Placental pericyte (primary cell): ENCODE results near the gene GPT2. TPM values are rescaled to one million over a fixed set of nuclear protein-coding genes. Genes with fewer than 3 reads are reported as not detected.

Experiments
- small RNA-seq: library from RNA; depleted of rRNA; stranded (forward); fragments of <200 nt; gene quantifications from one replicate; pipeline ENCODE3, GENCODE V24; 2012; ENCODE audit warnings: low replicate concordance
- total RNA-seq: library from RNA; depleted of rRNA; stranded (reverse); fragments of >200 nt; gene quantifications from 2 replicates; pipeline ENCODE4 v1.2.3, GENCODE V29; 2012

The GPT2 gene, protein sequence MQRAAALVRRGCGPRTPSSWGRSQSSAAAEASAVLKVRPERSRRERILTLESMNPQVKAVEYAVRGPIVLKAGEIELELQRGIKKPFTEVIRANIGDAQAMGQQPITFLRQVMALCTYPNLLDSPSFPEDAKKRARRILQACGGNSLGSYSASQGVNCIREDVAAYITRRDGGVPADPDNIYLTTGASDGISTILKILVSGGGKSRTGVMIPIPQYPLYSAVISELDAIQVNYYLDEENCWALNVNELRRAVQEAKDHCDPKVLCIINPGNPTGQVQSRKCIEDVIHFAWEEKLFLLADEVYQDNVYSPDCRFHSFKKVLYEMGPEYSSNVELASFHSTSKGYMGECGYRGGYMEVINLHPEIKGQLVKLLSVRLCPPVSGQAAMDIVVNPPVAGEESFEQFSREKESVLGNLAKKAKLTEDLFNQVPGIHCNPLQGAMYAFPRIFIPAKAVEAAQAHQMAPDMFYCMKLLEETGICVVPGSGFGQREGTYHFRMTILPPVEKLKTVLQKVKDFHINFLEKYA
- 17.3 and 17.5 TPM in 2 replicates for total RNA-seq

DNA sequence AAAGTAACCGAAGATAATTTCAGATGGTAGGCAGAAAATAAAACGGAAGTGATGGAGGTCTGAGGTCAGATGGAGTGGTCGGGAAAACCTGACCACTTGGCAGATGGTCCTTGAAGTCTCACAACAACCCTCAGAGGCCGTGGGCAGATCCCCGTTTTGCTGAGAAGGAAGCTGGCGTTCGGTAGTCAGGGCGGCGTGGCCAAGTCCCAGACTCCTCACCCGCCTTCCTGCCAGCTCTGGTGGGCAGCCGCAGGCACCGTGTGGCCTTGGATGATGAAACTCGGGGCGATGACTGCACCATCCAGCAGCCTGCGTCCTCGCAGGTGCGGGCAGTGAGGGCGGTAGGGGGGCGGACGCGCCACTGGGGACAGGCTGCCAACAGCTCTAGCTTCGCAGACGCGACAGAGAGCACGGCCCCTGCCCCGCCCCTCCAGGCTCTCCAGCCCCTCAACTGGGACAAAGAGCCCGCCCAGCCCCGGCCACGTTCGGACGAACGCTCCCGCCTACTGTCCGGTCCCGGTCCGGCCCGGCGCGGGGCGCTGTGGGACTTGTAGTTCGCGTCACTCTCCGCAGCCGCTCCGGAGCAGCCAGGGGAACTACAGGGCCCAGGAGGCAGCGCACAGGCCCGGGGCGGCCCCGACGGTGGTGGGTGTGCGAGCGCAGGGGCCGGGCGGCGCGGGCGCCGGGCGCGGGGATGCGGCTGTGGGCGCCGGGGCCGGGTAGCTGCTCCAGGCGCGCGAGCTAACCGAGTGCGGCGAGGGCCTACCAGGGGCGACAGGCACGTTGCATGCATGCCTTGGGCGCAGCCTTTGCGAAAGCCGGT, at the start of gene GPT2:
Gene GPT2, plus strand, starts transcription at position 673 of the 823 bp plus-strand sequence. CDS start 354 bp downstream, outside the sequence.

DNA sequence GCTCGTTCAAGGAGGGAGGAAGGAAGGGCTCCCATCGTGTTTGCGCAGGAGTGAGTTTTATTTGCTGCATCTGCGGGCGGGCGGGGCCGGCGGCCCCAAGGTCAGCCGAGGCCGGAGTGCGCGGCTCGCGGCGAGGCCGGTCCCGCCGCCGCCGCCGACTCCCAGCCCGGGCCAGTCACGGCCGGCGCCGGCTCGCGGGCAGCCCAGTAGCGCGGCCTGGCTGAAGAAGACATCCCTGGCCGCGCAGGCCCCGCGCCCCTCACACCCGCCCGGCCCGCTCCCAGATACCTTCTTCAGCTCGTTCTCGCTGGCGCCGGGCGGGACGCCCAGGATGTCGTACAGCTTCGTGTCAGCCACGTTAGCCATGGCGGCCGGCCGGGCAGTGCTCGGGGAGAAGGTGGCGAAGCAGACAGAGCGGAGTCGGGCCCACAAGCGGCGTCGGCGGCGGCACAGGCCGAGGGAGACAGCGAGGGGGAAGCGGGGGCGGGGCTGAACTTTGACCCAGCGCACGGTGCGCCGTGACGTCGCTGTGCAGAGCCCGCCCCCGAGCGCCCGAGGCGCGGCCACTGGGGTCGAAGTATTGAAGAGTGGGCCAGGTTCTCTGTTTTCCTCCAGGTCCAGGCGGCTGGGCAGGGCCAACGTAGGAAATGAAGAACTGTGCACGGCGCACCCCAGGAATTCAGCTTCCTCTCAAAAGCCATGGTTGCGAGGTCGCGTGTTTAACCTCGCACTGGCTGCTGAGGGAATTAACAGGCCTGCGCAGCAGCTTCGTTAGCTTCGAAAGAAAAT, 89.2 kb downstream of the GPT2 start, which contains the start of gene DNAJA2:
Gene DNAJA2, minus strand, starts transcription at position 468 of the 789 bp plus-strand sequence. Its CDS starts 102 bp downstream, at position 366.

Small RNA genes within 50 kb of the gene (small RNA-seq; reads per million reads assigned to genes)
- gene AC007225.2, result not detected

Other genes with a start within 250 kb of the GPT2 start
- gene VPS35, start 195.2 kb upstream of the GPT2 start, total RNA-seq, result 104 and 169 TPM in 2 replicates
- 2.0 and 21.3 TPM in 2 replicates for gene ORC6, start 194.7 kb upstream of the GPT2 start, total RNA-seq
- gene MYLK3, start 136.0 kb upstream of the GPT2 start, total RNA-seq, result 0.14 and 0.44 TPM in 2 replicates
- 7.9 and 12.9 TPM in 2 replicates for gene C16orf87, start 53.2 kb upstream of the GPT2 start, total RNA-seq
- 67.0 and 80.3 TPM in 2 replicates for gene DNAJA2, start 89.3 kb downstream of the GPT2 start, total RNA-seq